GM21528 (cell line): ENCODE results near the gene SLC35A3.
"Not testable (repeated sequence)": the region's sequence is repeated elsewhere in the genome, so short reads cannot be mapped to it uniquely, and the experiment has no call there.

Experiments
- ATAC-seq: cut with Tn5 transposase; IDR thresholded peaks from one replicate; pipeline ENCODE4 v1.9.1; 2021; ENCODE audit warnings: mild to moderate bottlenecking, moderate library complexity; ENCODE audit not compliant: unreplicated experiment, low FRiP score

SLC35A3 gene

DNA sequence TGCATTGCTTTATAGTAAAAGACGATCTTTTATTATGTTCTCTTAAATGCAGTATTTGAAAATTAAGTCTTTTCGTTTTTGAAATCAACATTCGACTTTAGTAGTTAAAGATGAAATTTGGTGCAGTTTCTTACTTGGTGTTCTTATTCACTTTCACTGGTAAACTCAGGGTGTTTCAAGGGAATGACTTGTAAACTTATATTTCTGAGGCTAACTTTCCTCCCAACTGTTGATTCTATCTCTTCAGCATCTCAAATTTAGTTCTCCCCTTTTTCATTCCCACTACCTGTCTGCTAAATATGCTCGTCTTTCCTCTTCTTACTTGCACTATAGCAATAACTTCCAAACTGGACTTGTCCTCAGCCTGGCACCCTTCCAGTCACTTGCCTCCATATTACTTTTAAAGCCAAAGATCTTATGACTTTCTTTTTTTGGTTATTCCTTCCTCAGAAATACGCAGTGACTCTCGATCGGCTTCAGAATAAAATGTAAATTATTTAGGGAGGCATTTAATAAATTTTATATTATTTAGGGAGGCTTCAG, 988 bp downstream of the SLC35A3 start:
- ATAC-seq: no peak

DNA sequence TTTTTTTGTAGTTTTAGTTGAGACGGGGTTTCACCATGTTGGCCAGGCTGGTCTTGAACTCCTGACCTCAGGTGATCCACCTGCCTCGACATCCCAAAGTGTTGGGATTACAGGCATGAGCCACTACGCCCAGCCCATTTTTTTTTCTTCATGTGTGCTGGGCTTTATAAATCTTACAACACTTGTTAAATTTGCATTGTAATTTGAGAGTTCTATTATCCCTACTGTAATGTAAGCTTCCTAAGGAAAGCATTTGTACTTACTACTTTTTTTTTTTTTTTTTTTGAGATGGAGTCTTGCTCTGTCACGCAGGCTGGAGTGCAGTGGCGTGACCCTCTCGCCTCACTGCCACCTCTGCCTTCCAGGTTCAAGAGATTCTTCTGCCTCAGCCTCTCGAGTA, 2.3 kb downstream of the SLC35A3 start:
- ATAC-seq: not testable (repeated sequence)

DNA sequence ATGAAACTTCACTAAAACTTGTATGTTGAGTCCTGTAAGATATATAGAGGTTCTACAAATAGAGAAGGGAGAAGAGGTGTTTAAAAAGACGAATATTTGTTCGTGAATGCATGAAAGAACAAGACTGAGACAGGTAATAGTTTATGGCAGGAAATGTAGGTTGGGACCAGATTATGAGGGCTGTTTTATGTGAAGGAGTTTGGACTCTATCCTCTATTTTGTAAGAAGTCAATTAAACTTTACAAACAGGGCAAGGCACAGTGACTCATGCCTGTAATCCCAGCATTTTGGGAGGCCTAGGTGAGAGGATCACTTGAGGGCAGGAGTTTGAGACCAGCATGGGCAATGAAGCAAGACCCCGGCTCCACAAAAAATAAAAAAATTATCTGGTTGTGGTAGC, 5.7 kb downstream of the SLC35A3 start:
- ATAC-seq: no peak

DNA sequence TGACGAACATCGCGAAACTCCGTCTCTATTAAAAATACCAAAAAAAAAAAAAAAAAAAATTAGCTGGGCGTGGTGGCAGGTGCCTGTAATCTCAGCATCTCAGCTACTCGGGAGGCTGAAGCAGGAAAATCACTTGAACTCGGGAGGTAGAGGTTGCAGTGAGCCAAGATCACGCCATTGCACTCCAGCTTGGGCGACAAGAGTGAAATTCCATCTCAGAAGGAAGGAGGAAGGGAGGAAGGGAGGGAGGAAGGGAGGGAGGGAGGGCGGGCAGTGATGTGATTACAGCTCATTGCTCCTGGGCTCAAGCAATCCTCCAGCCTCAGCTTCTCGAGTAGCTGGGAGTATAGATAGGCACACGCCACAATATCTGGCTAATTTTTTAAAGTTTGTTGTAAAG, 7.5 kb downstream of the SLC35A3 start:
- not testable (repeated sequence) for ATAC-seq

DNA sequence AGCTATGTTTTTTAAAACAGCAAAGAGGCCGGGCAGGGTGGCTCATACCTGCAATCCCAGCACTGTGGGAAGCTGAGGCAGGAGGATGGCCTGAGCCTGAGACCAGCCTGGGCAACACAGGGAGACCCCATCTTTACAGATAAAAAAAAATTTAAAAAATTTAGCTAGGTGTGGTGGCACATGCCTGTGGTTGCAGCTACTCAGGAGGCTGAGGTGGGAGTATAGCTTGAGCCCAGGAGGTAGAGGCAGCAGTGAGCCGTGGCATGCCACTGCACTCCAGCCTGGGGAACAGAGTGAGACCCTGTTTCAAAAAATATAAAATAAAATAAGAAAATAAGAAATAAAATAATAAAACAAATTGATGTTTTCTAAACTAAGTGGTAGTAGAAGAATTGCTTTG, 8.4 kb downstream of the SLC35A3 start:
- no peak for ATAC-seq

DNA sequence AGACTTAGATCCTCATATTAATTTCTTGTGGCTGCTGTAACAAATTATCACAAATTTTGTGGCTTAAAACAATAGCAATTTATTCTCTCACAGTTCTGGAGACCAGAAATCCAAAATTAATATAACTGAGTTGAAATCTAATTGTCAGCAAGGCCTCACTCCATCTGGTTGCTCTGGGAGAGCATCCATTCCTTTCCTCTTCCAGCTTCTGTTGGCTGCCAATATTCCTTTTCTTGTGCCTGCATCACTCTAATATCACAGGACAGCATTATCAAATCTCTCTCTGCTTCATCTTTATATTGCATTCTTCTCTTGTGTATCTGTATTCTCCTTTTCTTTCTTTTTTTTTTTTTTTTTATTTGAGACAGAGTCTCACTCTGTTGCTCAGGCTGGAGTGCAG, 9.3 kb downstream of the SLC35A3 start:
- ATAC-seq: no peak

DNA sequence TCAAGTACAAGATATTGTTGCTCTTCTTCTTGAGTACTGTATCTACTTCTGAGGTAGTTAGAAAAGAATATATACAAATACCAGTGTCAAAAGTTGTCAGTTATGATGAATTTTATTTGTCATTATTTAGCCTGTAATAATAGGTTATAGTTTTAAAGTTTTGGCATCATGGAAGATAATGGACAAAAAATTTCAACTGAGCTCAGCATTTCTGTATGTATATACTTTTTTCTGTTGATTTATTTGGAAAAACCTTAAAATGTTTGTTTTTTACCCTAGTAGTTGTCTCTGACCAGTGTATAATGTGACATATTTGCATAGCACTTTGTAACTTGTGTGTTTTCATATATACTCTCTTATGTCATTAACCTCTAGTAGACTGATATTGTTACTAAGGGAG, 11.1 kb downstream of the SLC35A3 start:
- ATAC-seq: no peak

DNA sequence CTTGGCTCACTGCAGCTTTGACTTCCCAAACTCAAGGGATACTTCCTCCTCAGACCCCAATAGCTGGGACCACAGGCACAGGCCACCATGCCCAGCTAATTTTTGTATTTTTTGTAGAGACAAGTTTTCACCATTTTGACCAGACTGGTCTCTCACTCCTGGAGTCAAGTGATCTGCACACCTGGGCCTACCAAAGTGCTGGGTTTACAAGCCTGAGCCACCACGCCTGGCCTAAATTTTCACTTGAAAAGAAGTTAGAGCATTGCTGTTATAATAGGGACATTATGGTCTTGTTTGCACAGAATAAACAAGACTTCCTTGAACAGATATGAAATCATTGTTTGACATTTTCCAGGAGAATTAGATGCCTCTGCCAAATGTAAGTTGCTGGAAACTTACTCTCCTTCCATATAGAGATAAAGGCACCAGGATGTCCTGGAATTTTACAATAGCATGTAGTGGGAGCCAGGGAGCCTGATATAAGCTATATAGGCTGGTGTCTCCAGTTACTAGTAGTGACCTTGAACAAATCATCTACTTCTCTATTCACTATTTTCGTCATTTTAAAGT, 16.9 kb downstream of the SLC35A3 start:
- ATAC-seq: no peak

DNA sequence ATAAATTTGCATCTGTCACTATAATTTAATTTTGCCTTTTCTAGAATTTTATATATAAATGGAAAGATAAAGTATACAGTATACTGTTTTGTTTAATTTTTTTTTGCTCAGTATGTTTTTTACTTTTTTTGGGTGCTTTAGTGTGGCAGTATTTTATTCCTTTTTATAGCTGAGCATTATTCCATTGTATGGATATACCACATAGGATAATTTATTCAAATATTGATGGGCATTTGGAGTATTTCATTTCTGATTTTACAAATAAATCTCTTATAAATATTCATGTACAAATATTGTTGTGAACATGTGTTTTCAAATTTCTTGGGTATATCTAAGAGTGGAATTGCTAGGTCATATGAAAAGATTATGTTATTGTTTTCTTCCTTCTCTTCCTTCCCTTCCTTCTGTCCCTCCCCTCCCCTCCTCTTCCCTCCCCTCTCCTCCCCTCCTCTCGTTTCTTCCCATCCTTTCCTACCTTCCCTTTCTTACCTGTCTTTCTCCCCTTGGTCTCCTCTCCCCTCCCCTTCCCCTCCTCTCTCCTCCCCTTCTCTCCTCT, 18.5 kb downstream of the SLC35A3 start:
- ATAC-seq: no peak

DNA sequence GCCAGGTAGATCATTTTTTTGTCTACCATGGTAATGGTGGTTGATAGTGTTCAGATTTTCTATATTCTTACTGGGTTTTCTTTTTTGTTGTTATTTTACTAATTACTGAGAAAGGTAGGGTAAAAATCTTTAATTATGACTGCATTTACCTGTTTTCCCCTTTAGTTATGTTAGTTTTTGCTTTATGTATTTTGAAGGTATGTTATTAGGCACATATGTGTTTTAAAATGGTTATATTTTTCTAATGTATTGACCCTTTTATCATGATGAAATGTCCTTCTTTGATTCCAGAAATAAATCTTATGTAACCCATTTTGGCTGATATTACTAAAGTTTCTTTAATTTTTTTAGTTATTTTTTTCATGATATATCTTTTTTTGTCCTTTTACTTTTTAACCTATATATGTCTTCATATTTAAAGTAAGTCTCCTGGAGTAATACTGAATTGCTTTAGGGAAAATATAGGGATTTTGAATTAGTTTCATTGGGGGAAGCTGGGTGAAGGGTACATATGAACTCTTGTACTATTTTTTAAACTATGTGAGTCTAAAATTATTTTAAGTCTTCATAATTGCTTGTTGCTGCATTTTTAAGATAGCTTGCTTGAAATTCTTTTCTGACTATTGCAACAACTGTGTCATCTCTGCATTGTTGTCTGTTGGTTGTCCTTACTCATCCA, 22.4 kb downstream of the SLC35A3 start:
- ATAC-seq: no peak

DNA sequence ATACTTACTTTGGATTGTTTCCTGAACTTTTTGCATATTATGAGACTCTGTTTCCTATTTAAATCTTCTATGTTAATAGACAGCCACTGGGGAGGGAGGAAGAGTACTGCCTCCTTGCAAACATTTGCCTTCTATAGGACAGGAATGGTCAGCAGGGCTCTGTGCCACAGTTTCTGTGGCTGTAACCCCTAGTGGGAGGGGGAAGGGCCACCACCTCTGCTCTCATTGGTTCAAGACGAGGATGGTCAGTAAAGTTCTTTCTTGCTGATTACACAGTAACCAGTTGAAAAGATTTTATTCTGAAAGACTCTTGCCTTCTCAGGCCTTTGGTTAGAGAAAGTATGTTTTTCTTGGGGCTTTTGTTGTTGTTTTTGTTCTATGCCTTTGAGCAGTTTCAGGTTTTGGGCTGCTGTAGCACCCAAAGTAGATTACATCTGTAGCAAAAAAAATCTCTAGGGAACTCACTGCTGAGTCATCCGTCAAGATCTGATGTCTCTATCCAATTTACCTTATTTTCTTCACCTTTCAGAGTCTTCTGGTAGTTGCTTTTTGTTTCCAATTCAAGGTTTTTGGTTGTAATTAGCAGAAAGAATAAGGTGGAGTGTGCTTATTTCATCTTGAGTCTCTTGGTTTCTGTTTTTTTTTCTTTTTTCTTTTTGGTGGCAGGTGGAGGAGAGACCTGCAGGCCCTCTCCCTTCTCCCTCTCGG, 23.1 kb downstream of the SLC35A3 start:
- ATAC-seq: no peak

DNA sequence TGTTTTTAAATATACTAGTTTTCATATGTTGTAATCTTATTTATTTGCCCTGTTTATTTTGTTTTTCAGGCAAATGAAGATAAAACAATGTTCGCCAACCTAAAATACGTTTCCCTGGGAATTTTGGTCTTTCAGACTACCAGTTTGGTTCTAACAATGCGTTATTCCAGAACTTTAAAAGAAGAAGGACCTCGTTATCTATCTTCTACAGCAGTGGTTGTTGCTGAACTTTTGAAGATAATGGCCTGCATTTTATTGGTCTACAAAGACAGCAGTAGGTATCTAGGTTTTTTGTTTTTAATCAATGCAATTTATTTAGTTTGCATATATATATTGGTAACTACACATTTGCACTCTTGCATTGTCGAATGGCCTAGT, 23.7 kb downstream of the SLC35A3 start:
- ATAC-seq: no peak

DNA sequence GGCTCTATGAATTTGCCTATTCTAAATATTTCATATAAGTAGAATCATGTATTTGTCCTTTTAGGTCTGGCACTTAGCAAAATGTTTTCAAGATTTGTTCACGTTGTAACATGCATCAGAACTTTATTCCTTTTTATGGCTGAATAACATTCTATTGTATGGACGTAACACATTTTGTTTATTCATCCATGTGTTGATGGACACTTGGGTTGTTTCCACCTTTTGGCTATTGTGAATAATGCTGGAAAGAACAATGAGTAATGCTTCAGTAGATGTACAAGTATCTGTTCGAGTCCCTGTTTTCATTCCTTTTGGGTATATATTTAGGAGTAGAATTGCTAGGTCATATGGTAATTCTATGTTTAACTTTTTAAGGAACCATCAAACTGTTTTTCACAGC, 24.7 kb downstream of the SLC35A3 start:
- ATAC-seq: no peak

DNA sequence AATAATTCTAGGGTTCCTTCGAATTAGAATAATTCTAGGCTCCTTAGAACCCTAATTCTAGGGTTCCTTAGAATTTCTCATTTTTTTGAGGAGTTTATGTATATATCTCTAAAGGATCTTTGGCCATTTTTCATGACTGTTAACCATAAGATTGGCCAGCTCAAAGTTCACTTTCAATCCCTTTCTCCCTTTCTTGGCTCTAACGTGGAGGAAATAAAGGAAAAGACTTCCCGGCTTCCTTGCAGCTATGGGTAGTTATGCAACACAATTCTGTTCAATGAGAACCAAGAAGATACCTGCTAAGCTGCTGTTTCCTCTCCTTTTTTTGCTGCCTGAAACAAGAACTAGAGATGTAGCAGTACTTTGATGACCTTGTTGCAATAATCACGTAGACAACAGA, 27.2 kb downstream of the SLC35A3 start:
- no peak for ATAC-seq

DNA sequence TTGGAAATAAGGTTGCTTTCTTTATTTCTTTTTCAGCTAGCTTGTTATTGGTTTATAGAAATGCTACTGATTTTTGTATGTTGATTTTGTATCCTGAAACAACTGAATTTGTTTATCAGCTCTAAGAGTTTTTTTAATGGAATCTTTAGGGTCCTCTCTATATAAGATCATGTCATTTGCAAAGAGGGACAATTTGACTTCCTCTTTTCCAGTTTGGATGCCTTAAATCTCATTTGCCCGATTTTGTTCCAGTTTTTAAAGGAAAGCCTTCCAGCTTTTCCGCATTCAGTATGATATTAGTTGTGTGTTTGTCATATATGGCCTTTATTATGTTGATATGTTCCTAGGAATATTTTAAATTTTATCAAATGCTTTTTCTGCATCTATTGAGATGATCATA, 31.7 kb downstream of the SLC35A3 start:
- ATAC-seq: no peak

DNA sequence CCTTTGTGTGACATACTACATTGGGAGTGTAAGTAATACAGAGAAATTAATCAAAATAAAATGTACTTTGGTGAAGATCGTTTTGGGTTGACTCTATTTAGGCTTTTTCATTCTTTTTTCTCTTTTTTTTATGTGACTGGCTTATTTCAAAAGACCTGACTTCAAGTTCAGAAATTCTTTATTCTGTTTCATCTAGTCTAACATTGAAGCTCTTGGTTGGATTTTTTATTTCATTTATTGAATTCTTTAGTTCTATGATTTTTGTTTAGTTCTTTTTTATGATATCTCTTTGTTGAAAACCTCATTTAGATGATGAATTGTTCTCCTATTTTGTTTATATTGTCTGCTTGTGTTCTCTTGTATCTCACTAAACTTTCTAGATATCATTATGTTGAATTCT, 35.6 kb downstream of the SLC35A3 start:
- ATAC-seq: no peak

DNA sequence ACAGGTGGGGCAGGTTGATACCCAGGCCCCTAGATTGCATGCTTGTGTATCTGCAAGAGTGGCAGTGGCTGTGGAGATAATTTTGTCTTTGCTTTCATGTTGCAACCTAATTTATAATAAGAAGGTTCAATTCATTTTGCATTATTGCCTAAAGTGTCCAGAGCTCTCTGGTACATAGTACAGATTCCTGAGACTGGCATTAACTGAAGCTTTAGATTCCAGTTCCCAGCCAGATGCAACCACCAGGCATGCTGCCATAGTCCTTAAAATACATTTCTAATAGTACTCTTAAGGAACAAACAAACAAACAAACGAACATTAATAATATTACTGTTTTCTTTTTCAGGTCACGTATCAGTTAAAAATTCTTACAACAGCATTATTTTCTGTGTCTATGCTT, 36.9 kb downstream of the SLC35A3 start:
- ATAC-seq: no peak

DNA sequence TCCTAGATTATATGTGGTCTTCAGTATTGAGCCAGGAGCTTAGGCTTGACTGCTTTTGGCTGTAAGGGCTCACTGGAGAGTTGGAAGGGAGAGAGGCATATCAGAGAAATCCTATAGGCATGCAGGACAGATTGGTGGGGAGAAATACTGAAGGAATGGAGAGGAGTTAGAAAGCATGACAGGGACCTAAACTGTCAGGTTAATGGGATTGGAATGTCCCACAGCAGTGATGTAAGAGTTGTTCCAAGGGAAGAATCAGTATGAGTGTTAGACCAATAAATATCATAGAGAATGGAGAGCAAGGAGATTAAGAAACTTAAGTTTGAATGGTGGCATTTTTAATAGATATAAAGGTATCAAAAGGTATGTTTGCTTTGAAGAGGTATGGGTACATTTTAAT, 39.7 kb downstream of the SLC35A3 start:
- no peak for ATAC-seq

DNA sequence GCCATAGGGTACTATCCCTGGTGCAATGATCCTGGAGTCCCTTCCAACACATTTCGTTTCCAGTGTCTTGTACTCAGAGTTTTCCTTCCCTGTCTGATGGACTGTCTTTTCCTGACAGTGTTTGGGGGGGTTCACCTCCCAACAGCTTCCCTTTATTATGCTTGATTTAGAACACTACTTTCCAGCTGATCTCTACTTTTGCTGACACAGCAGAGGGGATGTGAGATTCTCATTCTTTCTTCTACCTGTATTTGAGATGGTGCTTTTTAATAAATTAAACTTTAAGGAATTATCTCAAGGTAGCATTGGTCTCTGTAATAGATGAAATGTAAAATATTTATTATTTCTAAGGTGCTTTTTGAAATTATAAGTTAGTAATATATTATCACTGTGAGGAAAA, 41.0 kb downstream of the SLC35A3 start:
- no peak for ATAC-seq

DNA sequence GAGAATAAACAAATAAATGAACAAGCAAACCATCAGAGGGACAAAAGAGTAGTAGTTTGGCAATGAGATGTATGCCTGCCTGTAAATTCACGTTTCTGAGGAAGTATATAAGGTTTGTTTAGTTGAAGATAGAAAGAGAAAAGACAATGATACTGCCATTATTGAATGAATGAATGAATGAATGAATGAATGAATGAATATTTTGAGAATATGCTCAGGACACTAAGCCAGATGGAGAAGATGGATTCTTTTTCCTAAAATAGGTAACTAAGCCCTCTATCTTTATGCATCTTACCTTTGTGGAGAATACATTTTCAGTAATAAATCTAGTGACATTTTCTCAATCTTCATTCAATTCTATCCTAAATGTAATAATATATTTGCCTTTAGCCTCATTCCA, 49.4 kb downstream of the SLC35A3 start:
- no peak for ATAC-seq

DNA sequence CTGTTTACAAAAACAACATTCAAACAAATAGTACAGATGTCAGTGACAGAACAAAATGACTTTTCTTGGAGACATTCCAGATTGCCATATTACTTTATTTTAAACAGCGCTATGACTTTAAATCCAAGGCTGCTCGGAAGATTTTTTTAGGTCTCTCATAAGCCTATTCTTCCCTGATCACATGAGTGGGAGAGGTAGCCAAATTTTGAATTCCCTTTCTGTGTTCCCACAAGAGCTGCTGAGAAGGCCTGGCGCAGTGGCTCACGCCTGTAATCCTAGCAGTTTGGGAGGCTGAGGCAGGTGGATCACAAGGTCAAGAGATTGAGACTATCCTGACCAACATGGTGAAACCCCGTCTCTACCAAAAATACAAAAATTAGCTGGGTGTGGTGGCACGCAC, 53.7 kb downstream of the SLC35A3 start:
- no peak for ATAC-seq

DNA sequence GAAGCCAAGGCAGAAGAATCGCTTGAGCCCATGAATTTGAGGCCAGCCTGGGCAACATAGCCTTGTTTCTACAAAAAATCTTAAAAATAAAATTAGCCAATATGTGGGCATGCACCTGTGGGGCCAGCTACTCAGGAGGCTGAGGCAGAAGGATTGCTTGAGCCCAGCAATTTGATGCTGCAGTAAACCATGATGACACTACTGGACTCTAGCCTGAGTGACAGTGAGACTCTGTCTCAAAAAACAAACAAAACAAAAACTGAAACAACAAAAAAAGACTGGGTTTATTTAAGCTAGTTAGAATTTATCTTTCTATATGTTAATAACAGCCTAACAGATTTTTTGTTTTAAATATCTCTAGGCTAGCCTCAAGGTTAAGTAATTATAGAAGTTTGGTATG, 57.4 kb downstream of the SLC35A3 start:
- no peak for ATAC-seq
